Gastroesophageal sphincter (tissue), 3 donors: ENCODE measurements around the gene CDH13.

ENCODE experiments used
- CTCF ChIP-seq, 4 experiments: fragments of 200-600 bp in 2 of 4; fragments of 450-650 bp in 2 of 4; sonication (generic) in 1 of 4; IDR thresholded peaks; one replicate each; pipeline ENCODE4 v1.5.1; 2017 to 2019; ENCODE audit warnings: antibody characterized with exemption in 4 of 4, mild to moderate bottlenecking in 2 of 4, moderate library complexity in 2 of 4
- EP300 ChIP-seq: sonication (generic); formaldehyde crosslinking; IDR thresholded peaks from one replicate; pipeline ENCODE4 v1.6.1; 2017; ENCODE audit warnings: antibody characterized with exemption, mild to moderate bottlenecking
- POLR2A ChIP-seq, 2 donors: fragments of 450-650 bp; IDR thresholded peaks; one replicate each; pipeline ENCODE4 v1.6.1; 2017; ENCODE audit warnings: antibody characterized with exemption in 2 of 2, mild to moderate bottlenecking in 2 of 2, moderate library complexity in 1 of 2
- POLR2AphosphoS5 ChIP-seq: sonication (generic); formaldehyde crosslinking; IDR thresholded peaks from one replicate; pipeline ENCODE4 v1.6.1; 2017; ENCODE audit warnings: antibody characterized with exemption

GRCh38 chr16:82788225-82788624 lies 161.5 kb downstream of the CDH13 start:
- no peak for TF ChIP-seq CTCF (IDR thresholded peaks at IDR 0.05)
- no peak for TF ChIP-seq POLR2AphosphoS5
- TF ChIP-seq EP300 = no peak
- TF ChIP-seq POLR2A (IDR thresholded peaks at IDR 0.05) = no peak
